Kidney (tissue), 14 donors: ENCODE results near the gene PLEKHA4. TPM values are rescaled to one million over a fixed set of nuclear protein-coding genes. Genes with fewer than 3 reads are reported as not detected.
A peak's percentile ranks its signal among the peaks of the same experiment; 100 is the strongest.
"Not testable (repeated sequence)": the region's sequence is repeated elsewhere in the genome, so short reads cannot be mapped to it uniquely, and the experiment has no call there.

Source experiments
- DNase-seq, 5 donors: peaks; one replicate each; pipeline ENCODE4 v3.0.0-alpha.2; 2013 to 2020
- FAIRE-seq: peaks from 2 replicates; lab custom pipeline; 2012; peaks lifted over from hg19 to GRCh38; lab: Jason Lieb, UNC
- H3K27ac ChIP-seq, 2 donors: one replicate each; pipeline ENCODE4 v1.7.0; 2013; ENCODE audit warnings: low read depth in 2 of 2, low read length in 2 of 2, inconsistent platforms in 1 of 2
- H3K27me3 ChIP-seq: one replicate; pipeline ENCODE4 v1.7.1; 2013; ENCODE audit warnings: low read length, inconsistent platforms; ENCODE audit not compliant: control insufficient read depth, insufficient read depth
- H3K36me3 ChIP-seq, 3 donors: one replicate each; pipeline versions ENCODE4 v1.7.0 to v1.7.1; 2013; ENCODE audit warnings: low read length in 3 of 3, control low read depth in 1 of 3, inconsistent platforms in 1 of 3; ENCODE audit not compliant: insufficient read depth in 3 of 3, control insufficient read depth in 2 of 3
- H3K4me1 ChIP-seq, 3 donors: one replicate each; pipeline versions ENCODE4 v1.7.0 to v1.7.1; 2013; ENCODE audit warnings: low read length in 3 of 3, inconsistent platforms in 1 of 3, low read depth in 1 of 3; ENCODE audit not compliant: control insufficient read depth in 2 of 3, insufficient read depth in 2 of 3
- H3K4me3 ChIP-seq, 3 donors: one replicate each; pipeline versions ENCODE4 v1.7.0 to v1.8.1; 2013; ENCODE audit warnings: low read length in 3 of 3, control low read depth in 1 of 3, inconsistent platforms in 1 of 3
- H3K9ac ChIP-seq, 3 donors: one replicate each; pipeline versions ENCODE4 v1.7.0 to v1.7.1; 2013; ENCODE audit warnings: low read length in 3 of 3, control low read depth in 1 of 3, inconsistent platforms in 1 of 3
- H3K9me3 ChIP-seq, 3 donors: one replicate each; pipeline versions ENCODE4 v1.7.0 to v1.7.1; 2013; ENCODE audit warnings: low read length in 3 of 3, control low read depth in 1 of 3, inconsistent platforms in 1 of 3; ENCODE audit not compliant: control insufficient read depth in 2 of 3, insufficient read depth in 1 of 3
- CTCF ChIP-seq: IDR thresholded peaks from 3 replicates; pipeline ENCODE4 v1.5.1; 2012; ENCODE audit warnings: mild to moderate bottlenecking, moderate library complexity, borderline replicate concordance; ENCODE audit not compliant: insufficient read depth; ENCODE audit errors: extremely low read depth
- intact Hi-C: fragments of 100-400 bp; cut with DNase I; formaldehyde crosslinking; loops from one replicate; pipeline ENCODE4 v1.11.1; 2022
- polyA plus RNA-seq: library from polyadenylated mRNA; stranded (reverse); fragments of 350-450 nt; fragmentation: Illumina TruSeq; extraction: RNeasy Lipid Tissue Mini Kit (QIAGEN cat#74804); gene quantifications from one replicate; pipeline ENCODE4 v1.2.3, GENCODE V29; 2014; ENCODE audit warnings: low read depth, low replicate concordance; ENCODE audit not compliant: insufficient read depth
- total RNA-seq: library from RNA; stranded (reverse); fragmentation: NEBNext Ultra II Directional; extraction: Animal tissue kit (Norgen Biotek cat#: 25700); gene quantifications from one replicate; pipeline ENCODE4 v1.2.1, GENCODE V29; 2021
- donor health status: control.
- donor health status: control.
- donor health status: control.
- donor health status: control.
- donor health status: control.
- donor health status: DM: yes; HTN: yes; CAD: no.
- donor health status: Normal renal cell carcinoma (clear cell type).

Gene PLEKHA4
- total and polyA plus RNA-seq, 2 donors from 2014 or later: 22.9 to 79.1 TPM

DNA sequence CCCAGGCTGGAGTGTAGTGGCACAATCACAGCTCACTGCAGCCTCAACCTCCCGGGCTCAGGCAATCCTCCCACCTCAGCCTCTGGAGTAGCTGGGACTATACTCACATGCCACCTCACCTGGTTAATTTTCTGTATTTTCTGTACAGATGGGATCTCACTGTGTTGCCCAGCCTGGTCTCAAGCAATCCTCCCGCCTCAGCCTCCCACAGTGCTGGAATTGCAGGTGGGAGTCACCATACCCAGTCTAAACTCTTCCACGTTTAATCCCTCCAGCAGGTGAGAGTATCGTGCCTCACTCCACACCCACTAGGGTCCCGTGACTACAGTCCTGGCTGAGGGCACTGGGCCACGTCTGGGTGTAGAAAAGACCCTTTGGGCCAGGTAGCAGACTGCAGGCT, 74.1 kb downstream of the PLEKHA4 start:
- intact Hi-C loops: loop anchor here (5.0 to 10.0 kb wide), 2 partner anchors 43 to 181 kb away; partner anchors contain the start of gene HSD17B14
- Histone ChIP-seq H3K9ac (peak overlapping the region in 1 of 3 donors; percentile 63), H3K27ac (peak overlapping the region in 1 of 2 donors; percentile 28), H3K4me1 (peaks cover 0 to 7% (median 5%) of the 10 kb centered on the region in 3 donors), H3K27me3 (no peaks in the 10 kb centered on the region), H3K4me3 (no peak overlapping the region), H3K36me3 (no peaks in the 10 kb centered on the region), H3K9me3 (no peaks in the 10 kb centered on the region)
- DNase-seq (no peak), FAIRE-seq (no peak)
- TF ChIP-seq CTCF: no peak

GRCh38 chr19:48793271-48793670, 75.1 kb downstream of the PLEKHA4 start:
- Histone ChIP-seq H3K9me3 (no peaks in the 10 kb centered on the region), H3K9ac (no peak overlapping the region), H3K4me3 (no peak overlapping the region), H3K27me3 (no peaks in the 10 kb centered on the region), H3K27ac (no peak overlapping the region), H3K36me3 (no peaks in the 10 kb centered on the region), H3K4me1 (peaks cover 0 to 7% (median 5%) of the 10 kb centered on the region in 3 donors)
- TF ChIP-seq CTCF: no peak
- no peak for DNase-seq
- no peak for FAIRE-seq
- intact Hi-C loops: loop anchor here (5.0 to 10.0 kb wide), 2 partner anchors 44 to 182 kb away; partner anchors contain the start of gene HSD17B14

DNA sequence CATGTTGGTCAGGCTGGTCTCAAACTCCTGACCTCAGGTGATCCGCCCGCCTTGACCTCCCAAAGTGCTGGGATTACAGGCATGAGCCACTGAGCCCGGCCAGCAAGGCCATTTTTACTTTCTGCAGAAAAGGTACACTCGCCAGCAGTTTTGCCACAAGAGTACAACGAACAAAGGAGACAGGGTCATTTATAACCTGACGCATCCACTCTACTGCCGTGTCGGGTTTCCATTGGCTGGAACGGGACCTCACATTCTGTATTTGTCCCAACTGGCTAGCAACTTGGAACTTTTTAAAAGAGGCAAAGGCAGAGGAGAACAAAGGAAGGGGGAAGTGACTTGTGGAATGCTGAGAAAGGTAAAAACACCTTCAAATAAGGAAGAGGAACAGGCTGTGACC, 81.1 kb downstream of the PLEKHA4 start:
- H3K27me3 ChIP-seq, intact Hi-C loops, H3K9me3 ChIP-seq, FAIRE-seq, H3K9ac ChIP-seq, H3K4me3 ChIP-seq, H3K4me1 ChIP-seq, DNase-seq, H3K36me3 ChIP-seq, H3K27ac ChIP-seq: not testable (repeated sequence)

Other genes with a start within 250 kb of the PLEKHA4 start
Only the 30 nearest of the 32 such genes appear.
- 14.5 TPM for gene DBP, start 231.2 kb downstream of the PLEKHA4 start, total RNA-seq
- 20.4 TPM for gene DBP, start 231.2 kb downstream of the PLEKHA4 start, polyA plus RNA-seq
- gene CA11, start 222.4 kb downstream of the PLEKHA4 start, total RNA-seq: 11.6 TPM
- 42.3 TPM for gene CA11, start 222.4 kb downstream of the PLEKHA4 start, polyA plus RNA-seq
- 0.85 TPM for gene NTN5, start 195.6 kb downstream of the PLEKHA4 start, total RNA-seq
- 0.52 TPM for gene NTN5, start 195.6 kb downstream of the PLEKHA4 start, polyA plus RNA-seq
- gene FUT2, start 172.6 kb downstream of the PLEKHA4 start, total RNA-seq: 5.8 TPM
- 0.28 TPM for gene FUT2, start 172.6 kb downstream of the PLEKHA4 start, polyA plus RNA-seq
- 2.2 TPM for gene MAMSTR, start 148.9 kb downstream of the PLEKHA4 start, total RNA-seq
- gene MAMSTR, start 148.9 kb downstream of the PLEKHA4 start, polyA plus RNA-seq: 3.6 TPM
- gene RASIP1, start 128.0 kb downstream of the PLEKHA4 start, total RNA-seq: 23.3 TPM
- 13.6 TPM for gene RASIP1, start 128.0 kb downstream of the PLEKHA4 start, polyA plus RNA-seq
- gene IZUMO1, start 121.7 kb downstream of the PLEKHA4 start, total RNA-seq: 0.79 TPM
- gene IZUMO1, start 121.7 kb downstream of the PLEKHA4 start, polyA plus RNA-seq: not detected
- 4.3 TPM for gene FUT1, start 116.0 kb downstream of the PLEKHA4 start, total RNA-seq
- 2.3 TPM for gene FUT1, start 116.0 kb downstream of the PLEKHA4 start, polyA plus RNA-seq
- not detected for gene FGF21, start 113.1 kb downstream of the PLEKHA4 start, total RNA-seq
- not detected for gene FGF21, start 113.1 kb downstream of the PLEKHA4 start, polyA plus RNA-seq
- gene BCAT2, start 57.6 kb downstream of the PLEKHA4 start, total RNA-seq: 55.3 TPM
- 69.4 TPM for gene BCAT2, start 57.6 kb downstream of the PLEKHA4 start, polyA plus RNA-seq
- 5.2 TPM for gene HSD17B14, start 32.1 kb downstream of the PLEKHA4 start, total RNA-seq
- gene HSD17B14, start 32.1 kb downstream of the PLEKHA4 start, polyA plus RNA-seq: 141 TPM
- 45.1 TPM for gene PPP1R15A, start 3.8 kb upstream of the PLEKHA4 start, total RNA-seq
- 24.7 TPM for gene PPP1R15A, start 3.8 kb upstream of the PLEKHA4 start, polyA plus RNA-seq
- gene TULP2, start 30.1 kb upstream of the PLEKHA4 start, total RNA-seq: not detected
- gene TULP2, start 30.1 kb upstream of the PLEKHA4 start, polyA plus RNA-seq: not detected
- 265 TPM for gene NUCB1, start 31.7 kb upstream of the PLEKHA4 start, total RNA-seq
- gene NUCB1, start 31.7 kb upstream of the PLEKHA4 start, polyA plus RNA-seq: 503 TPM
- gene DHDH, start 65.1 kb upstream of the PLEKHA4 start, total RNA-seq: 0.60 TPM
- gene DHDH, start 65.1 kb upstream of the PLEKHA4 start, polyA plus RNA-seq: 26.3 TPM
- 76.7 TPM for gene BAX, start 86.3 kb upstream of the PLEKHA4 start, total RNA-seq
- 141 TPM for gene BAX, start 86.3 kb upstream of the PLEKHA4 start, polyA plus RNA-seq
- gene FTL, start 96.7 kb upstream of the PLEKHA4 start, total RNA-seq: 1,841 TPM
- gene FTL, start 96.7 kb upstream of the PLEKHA4 start, polyA plus RNA-seq: 17,016 TPM
- gene GYS1, start 124.7 kb upstream of the PLEKHA4 start, total RNA-seq: 41.5 TPM
- gene GYS1, start 124.7 kb upstream of the PLEKHA4 start, polyA plus RNA-seq: 23.9 TPM
- 57.0 TPM for gene RUVBL2, start 125.3 kb upstream of the PLEKHA4 start, total RNA-seq
- gene RUVBL2, start 125.3 kb upstream of the PLEKHA4 start, polyA plus RNA-seq: 83.6 TPM
- gene LHB, start 148.5 kb upstream of the PLEKHA4 start, total RNA-seq: not detected
- gene LHB, start 148.5 kb upstream of the PLEKHA4 start, polyA plus RNA-seq: not detected
- gene CGB3, start 155.7 kb upstream of the PLEKHA4 start, total RNA-seq: not detected
- gene CGB3, start 155.7 kb upstream of the PLEKHA4 start, polyA plus RNA-seq: not detected
- not detected for gene CGB2, start 163.3 kb upstream of the PLEKHA4 start, total RNA-seq
- gene CGB2, start 163.3 kb upstream of the PLEKHA4 start, polyA plus RNA-seq: not detected
- gene CGB1, start 168.3 kb upstream of the PLEKHA4 start, total RNA-seq: not detected
- gene CGB1, start 168.3 kb upstream of the PLEKHA4 start, polyA plus RNA-seq: not detected
- gene CGB5, start 175.2 kb upstream of the PLEKHA4 start, total RNA-seq: not detected
- gene CGB5, start 175.2 kb upstream of the PLEKHA4 start, polyA plus RNA-seq: not detected
- gene CGB8, start 180.5 kb upstream of the PLEKHA4 start, total RNA-seq: not detected
- gene CGB8, start 180.5 kb upstream of the PLEKHA4 start, polyA plus RNA-seq: not detected
- not detected for gene CGB7, start 189.1 kb upstream of the PLEKHA4 start, total RNA-seq
- gene CGB7, start 189.1 kb upstream of the PLEKHA4 start, polyA plus RNA-seq: not detected
- gene NTF4, start 196.2 kb upstream of the PLEKHA4 start, total RNA-seq: 0.28 TPM
- not detected for gene NTF4, start 196.2 kb upstream of the PLEKHA4 start, polyA plus RNA-seq
- not detected for gene KCNA7, start 204.1 kb upstream of the PLEKHA4 start, total RNA-seq
- not detected for gene KCNA7, start 204.1 kb upstream of the PLEKHA4 start, polyA plus RNA-seq
- gene SNRNP70, start 216.8 kb upstream of the PLEKHA4 start, total RNA-seq: 203 TPM
- gene SNRNP70, start 216.8 kb upstream of the PLEKHA4 start, polyA plus RNA-seq: 144 TPM
- 4.7 TPM for gene LIN7B, start 245.8 kb upstream of the PLEKHA4 start, total RNA-seq
- gene LIN7B, start 245.8 kb upstream of the PLEKHA4 start, polyA plus RNA-seq: 9.7 TPM